ENCODE measurements around the gene COL5A1.
"Not testable (repeated sequence)": the region's sequence is repeated elsewhere in the genome, so short reads cannot be mapped to it uniquely, and the experiment has no call there.

COL5A1 gene

DNA sequence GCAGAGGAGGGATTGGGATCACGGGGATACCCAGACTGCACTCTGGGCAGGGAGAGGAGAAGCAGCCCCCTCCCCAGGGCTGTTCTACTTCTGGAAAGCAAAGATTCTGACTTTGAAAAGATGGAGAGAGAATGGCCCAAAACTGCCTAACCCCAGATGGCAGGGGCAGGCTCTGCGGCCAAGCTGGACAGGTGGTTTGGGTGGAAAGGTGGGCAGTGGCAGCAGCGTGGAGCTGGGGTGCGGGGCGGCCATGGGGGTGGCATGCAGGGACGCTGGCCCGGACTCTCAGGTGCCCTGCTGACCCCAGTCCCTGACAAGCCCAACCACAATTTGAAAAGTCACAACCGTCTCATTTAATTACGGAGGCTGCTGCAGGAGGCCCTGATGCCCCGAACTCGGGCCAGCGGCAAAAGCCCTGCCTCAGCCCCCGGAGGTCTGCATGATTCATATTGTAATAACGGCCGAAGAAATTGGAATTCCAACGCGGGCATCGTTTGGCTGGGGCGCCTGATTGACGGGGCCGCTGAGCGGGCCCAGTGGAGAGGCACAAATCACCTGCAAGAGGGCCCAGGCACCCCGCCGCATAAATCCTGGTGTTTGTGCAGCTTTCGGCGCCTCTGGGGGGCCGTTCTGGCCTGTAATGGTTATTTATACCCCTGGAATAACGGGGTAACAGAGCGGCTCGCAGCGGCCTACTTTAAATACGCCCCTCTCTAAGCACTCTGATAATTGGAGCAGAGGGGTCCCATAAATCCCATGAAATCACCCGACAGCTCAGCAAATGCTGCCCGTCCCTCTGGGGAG is 197.2 kb downstream of the COL5A1 start:
- no peak for DNase-seq (ENCODE audit: low spot score)

DNA sequence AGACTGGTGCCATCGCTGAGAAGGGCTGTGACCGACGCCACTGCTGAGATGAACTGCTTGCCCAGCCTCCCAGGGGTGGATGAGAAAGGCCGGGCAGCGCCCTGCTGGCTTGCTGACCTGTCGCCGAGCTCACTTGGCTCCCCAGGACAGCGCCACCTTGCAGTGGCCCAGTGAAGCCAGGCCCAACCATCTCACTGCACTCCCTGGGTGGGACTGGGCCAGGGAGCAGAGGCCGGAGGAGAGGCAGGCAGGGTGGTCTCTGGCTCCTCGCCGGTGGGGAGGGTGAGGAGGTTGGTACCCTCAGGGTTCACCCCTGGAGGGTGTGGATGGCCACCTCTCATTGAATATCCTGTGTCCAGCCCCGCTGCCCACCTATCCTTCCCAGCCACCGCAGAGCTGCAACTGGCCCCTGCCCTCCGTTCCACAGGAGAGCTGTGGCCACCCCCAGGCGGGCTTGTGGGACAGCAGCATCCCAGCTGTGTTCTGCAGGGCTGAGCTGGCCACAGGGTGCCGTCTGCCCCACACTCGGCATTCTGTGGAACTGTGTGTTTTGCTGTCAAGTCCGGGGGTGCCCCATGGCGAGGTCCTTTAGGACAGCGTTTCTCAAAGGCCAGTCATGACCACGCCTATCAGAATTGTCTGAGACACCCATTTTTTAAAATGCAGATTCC is 198.0 kb downstream of the COL5A1 start:
- no peak for DNase-seq (ENCODE audit: low spot score)

DNA sequence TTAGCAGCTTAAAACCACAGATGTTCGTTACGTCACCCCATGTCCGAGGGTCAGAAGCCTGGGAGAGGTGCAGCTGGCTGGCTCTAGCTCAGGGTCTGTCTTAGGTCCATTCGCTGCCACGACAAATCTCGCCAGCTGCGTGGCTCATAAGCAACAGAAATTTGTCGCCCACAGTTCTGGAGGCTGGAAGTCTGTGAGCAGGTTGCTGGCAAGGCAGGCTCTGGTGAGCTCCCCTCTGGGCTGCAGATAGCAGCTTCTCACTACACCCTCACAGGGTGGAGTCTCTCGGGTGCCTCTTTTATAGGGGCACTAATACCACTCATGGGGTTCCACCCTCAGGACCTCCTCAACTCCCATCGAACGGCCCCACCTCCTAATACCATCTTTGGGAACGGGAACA is 198.9 kb downstream of the COL5A1 start:
- no peak for DNase-seq (ENCODE audit: low spot score)

DNA sequence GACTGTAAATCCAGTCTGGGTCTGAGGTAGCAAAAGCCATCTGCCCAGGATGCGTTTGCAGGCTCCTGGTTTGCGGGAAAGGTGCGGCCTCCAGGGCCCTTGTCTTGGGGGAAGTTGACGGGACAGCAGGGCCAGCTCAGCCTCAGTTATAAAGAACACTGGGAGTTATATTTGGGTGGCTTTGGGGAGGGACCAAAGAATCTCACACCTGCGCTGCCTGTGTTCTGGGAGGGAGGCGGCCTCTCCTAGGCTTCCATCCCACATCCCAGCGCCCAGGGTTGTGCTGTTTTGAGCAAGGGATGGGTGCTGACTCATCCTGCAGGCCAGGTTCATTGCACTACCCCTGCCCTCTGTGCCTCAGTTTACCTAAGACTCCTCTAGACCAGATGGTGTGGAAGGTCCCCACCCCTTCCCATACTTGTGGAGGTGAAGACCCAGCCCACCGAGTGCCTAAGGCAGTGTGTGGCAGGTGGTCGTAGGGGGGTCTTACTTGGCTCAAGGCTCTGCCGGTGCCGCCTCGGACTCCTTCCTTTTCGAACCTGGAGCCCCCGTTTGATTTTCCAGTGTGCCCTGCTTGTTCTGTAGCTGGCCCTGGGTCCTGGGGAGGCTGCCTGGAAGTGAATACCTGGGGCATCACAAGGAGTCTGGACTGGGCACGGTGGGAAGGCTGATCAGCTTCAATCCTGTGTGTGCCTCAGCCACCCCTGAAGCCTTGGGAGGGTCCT is 199.7 kb downstream of the COL5A1 start:
- no peak for DNase-seq (ENCODE audit: low spot score)

DNA sequence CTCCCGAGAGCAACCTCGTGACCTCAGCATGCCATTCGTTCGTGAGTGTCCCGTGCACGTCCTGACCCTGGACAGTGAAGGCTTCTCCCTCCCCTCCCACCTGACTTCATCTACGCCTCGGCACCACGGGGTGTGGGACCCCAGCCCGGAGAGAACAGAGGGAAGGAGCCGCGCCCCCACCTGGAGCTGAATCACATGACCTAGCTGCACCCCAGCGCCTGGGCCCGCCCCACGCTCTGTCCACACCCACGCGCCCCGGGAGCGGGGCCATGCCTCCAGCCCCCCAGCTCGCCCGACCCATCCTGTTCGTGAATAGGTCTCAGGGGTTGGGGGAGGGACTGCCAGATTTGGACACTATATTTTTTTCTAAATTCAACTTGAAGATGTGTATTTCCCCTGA is 200.7 kb downstream of the COL5A1 start:
- no peak for DNase-seq (ENCODE audit: low spot score)

DNA sequence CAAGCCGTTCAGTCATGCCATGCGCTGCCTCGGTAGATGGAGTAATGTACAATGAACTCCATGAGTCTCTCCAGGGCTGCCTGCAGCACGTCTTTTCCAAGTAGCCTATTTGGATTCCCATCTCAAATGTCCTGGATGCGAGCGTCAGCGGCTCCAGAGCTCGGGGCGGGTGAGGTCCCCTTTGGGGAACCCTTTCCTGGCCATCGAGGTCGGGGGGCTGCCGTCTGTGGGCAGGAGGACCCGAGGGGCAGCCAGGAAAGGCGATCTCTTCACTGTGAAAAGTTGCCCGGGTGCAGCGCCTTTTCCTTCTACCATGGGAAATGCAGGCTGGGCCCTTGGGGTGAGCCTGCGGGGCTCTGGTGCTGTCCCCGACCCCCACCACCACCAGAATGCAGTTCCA is 202.1 kb downstream of the COL5A1 start:
- no peak for DNase-seq (ENCODE audit: low spot score)

DNA sequence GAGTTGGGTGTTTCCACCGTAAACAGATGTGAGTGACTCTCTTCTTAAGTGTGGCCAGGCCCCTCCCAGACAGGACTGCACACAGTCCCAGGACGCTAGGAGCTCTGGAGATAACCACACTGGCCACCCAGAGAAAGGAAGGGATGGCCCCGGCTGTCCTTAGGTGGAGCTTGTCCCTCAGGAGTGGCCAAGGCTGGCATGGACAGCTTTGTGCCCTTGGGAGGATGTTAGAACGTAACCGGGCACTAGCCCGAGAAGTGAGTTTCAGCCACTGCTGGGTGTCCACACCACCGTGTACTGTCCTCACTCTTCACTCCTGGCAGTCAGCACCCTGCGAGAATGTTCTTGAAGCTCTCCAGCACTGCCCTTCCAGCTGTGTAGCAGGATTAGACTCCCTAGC is 203.2 kb downstream of the COL5A1 start:
- no peak for DNase-seq (ENCODE audit: low spot score)

DNA sequence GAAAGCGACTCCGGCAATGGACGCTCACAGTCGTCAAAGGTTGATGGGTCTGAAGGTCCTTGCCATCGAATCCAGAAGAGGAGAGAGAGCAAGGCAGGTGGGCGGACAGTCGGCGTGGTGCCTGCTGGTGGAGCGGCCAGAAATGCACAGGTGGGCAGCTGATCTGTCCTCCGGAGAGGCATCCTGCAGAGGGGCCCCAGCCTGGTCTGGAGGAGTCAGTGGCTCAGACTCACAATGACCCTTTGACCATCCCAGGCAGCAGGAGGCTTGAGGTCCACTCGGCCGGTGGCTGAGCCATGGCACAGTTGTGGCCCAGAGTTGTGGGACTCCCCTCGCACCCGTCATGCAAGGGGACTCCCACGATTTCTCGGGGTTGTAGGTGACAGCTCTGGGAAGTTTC is 204.6 kb downstream of the COL5A1 start:
- DNase-seq (ENCODE audit: low spot score), result no peak

DNA sequence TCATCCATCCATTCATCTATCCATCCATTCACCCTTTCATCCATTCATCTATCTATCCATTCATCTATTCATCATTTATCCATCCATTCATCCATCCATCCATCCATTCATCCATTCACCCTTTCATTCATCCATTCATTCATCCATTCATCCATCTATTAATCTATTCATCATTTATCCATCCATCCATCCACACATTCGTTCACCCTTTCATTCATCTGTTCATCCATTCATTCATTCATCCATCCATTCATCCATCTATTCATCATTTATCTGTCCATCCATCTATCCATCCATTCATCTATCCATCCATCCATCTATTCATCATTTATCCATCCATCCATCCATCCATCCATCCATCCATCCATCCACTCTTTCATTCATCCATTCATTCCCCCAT is 205.1 kb downstream of the COL5A1 start:
- DNase-seq (ENCODE audit: low spot score), result no peak

DNA sequence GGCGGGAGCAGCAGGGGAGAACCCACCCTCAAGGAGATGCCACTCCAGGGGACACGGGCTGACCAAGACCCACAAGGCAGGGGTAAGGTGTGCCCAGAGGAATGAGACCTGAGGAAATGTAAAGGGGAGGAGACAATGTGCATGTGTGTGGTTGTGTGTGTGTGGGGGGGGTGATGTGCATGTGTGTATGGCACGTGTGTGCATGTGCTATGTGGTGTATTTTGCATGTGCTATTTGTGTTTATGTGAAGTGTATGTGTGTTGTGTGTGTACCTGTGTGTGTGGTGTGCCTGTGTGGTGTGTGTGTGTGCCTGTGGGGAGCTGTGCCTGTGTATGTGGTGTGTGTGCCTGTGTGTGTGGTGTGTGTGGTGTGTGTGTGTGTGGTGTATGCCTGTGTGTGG is 205.5 kb downstream of the COL5A1 start:
- no peak for DNase-seq (ENCODE audit: low spot score)

DNA sequence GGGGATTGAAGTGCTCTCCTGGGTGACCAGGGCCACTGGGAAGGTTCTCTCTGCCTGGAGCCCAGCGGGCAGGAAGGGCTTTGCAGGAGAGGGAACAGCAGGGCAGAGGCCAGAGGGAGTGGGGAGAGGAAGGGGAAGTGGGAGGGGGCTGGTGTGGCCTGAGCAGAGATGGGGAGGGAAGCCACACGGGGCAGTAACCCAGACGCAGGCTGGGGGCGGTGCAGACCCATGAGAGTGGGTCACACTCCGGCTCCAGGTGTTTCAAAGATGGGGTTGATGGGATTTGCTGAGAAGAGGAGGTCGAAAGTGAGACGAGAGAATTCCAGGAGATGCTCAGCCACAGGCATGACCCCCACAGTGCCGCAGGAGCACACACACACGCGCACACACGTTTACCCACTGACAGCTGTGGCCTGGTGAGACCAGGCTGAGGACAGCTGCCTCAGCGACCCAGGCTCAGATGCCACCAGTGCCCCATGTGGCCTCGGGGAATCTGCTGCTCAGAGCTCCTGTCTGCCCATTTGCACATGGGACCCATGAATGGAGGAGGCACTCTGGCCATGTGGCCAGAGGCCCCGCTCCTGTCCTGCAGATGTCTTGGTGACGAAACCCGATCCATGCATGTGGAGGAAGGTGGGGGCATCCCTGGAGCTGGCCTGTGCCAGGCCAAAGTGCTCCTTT is 206.3 kb downstream of the COL5A1 start:
- DNase-seq (ENCODE audit: low spot score), result no peak

DNA sequence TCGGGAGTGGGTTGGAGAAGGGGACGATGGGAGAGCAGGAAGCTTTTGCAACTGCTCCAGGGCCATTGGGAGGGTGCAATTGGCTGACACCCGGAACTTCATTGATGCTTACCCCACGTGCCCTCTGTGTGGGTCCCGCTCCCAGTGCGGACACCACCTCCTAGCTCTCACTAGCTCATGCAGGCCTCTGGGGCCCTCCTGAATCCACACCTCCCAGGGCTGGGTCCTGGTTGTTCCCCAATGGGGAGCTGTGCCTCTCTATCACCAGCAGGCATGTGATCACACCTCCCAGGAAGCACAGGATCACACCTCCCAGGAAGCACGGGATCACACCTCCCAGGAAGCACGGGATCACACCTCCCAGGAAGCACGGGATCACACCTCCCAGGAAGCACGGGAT is 206.9 kb downstream of the COL5A1 start:
- DNase-seq (ENCODE audit: low spot score), result no peak

DNA sequence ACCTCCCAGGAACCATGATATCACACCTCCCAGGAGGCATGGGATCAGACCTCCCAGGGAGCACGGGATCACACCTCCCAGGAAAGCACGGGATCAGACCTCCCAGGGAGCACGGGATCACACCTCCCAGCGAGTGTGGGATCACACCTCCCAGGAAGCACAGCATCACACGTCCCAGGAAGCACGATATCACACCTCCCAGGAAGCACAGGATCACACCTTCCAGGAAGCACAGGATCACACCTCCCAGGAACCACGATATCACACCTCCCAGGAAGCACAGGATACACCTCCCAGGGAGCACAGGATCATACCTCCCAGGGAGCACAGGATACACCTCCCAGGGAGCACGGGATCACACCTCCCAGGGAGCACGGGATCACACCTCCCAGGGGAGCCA is 209.0 kb downstream of the COL5A1 start:
- DNase-seq (ENCODE audit: low spot score), result no peak

DNA sequence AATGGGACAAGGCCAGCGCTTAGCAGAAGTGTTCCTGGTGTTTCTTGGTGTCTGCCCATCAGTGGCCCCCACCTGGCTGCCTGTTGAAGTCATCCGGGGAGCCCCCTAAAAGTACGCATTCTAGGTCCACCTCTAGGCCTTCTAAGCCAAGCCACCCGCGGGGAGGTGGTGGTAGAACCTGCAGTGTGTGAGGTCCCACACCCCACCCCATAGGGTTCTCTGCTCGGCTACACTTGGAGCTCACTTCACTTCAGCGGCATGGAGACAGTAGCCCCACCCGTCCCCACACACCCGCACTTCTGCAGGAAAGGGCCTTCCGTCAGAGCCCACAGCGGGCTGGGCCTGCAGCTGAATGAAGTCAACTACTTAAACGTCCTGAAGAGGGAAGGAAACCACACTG is 209.4 kb downstream of the COL5A1 start:
- no peak for DNase-seq (ENCODE audit: low spot score)

DNA sequence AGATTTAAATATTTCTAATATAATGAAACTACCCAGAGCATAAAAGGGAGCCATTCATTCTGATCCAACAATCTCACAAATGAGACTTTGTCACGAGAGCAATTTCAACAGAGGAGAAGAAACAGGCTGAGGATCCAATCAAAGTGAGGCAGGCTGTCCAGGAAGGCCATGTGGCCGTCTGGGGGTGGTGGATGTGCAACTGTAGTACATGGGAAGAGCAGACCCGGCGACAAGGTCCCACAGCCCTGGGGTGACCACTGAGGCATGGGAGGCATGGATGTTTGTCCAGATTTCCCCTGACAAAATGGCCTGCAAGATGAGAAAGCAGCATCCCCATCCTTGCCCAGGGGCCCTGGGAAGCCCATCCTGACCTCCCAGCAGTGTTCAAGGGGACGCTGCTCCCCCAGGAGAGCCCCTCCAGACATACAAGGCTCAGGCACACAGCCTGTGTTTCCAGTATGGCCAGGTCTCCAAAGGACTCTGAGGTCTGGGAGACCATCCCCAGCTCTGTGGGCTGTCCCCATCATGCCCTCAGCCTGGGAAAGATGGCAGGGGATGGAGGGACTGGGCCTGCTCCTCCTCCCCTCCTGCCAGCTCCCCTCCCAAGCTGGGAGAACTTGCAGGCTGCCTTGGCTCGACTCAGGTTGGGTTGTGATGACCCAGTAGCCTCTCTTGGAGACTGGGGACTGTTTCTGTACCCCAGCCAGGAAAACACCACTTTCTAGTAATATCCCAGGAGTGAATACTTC is 211.5 kb downstream of the COL5A1 start:
- DNase-seq (ENCODE audit: low spot score), result no peak

DNA sequence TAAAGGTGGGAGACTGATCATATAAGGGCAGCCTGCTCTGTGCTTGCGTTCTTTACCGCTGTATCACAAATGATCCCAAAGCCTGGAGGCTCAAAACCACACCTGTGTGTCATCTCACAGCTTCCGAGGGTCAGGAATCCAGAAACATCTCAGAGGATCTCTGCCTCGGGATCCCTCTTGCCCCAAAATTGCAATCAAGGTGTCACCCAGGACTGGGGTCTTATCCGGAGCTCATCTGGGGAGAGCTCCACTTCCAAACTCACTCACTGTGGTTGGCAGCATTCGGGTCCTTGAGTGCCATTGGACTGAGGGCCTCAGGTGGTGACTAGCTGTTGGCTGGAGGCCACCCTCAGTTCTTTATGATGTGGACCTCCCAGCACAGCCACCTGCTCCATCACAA is 212.3 kb downstream of the COL5A1 start:
- no peak for DNase-seq (ENCODE audit: low spot score)

DNA sequence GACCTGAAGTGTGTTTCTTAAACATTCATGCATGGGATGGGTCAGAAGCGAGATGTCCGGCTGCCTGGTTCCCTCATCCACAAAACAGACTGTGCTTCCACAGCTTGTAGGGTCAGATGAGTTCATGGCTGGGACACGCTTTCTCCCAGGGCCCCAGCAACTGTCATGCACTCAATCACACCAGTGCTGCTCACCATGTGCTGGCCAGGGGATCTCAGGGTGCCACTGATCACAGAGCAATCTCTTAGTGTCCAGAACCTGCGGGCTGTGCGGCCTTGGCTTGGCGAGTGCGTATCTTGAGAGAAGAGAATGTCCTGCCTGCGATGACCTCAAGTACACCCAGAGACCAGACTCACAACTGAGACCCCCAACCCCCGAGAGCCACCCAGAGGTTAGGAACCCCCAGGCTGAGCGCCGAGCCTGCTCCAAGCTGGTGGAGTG is 213.0 kb downstream of the COL5A1 start:
- no peak for DNase-seq (ENCODE audit: low spot score)

DNA sequence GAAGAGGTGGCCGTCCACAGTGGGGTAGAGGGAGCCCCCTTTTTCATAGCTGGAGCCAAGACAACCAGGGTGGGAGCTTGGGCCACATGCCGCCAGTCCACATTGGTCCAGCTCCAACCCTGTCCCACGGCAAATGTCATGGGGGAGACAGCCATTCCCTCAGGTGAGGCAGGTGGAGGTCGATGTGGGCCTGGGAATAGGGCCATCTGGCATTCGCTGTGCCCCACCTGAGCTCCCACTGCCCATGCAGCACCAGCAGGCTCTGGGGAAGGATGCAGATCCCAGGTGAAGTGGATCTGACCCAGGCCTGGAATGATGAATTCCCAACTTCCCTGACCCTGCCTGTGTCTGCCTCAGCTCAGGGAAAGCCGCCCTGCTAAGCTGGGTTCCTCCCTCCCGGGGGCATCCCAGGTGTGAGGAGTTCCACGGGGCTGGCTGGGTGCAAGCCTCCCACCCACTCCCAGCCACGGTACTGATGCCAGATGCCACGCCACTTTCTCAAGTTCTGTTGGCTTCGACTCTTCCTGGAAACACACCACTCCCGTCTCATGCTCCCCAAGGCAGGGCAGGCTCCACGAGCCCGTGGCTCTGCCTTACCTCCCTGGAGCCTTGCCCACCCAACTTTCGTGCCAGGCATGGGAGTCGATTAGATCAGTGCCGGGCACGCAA is 213.8 kb downstream of the COL5A1 start:
- DNase-seq (ENCODE audit: low spot score), result no peak

DNA sequence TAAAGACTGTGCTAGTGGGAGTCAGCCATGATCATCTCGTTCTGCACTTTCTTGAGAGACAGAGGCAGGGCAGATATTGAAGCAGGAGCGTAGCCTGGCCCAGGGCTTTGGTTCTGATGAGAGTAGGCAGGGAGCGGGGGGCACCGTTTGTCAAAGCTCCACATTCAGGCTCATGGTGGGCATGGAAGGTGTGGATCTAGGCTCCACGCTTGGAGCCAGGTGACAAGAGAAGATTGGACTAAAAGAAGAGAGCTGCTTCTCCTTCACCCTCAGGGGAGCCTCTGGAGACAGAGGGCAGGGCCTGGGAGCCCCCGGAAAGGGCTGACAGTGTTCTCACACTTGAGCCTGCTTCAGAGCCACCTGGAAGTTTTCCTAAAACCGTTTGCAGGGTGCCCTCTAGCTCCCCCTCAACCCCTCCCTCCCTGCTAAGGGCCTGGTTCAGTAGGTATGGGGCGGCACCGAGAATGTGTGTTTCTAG is 214.3 kb downstream of the COL5A1 start:
- no peak for DNase-seq (ENCODE audit: low spot score)

DNA sequence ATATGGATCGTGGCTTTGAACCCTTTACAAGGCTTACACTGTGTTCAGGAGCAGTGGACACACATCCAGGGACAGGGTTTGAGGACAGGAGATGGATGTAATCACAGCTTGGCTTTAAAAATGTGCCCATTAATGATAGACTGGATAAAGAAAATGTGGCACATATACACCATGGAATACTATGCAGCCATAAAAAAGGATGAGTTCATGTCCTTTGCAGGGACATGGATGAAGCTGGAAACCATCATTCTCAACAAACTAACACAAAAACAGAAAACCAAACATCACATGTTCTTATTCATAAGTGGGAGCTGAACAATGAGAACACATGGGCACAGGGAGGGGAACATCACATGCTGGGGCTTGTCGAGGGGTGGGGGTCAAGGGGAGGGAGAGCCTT is 215.8 kb downstream of the COL5A1 start:
- not testable (repeated sequence) for DNase-seq (ENCODE audit: low spot score)
